ENCODE measurements around the gene SLC9C2.
"Not testable (repeated sequence)": the region's sequence is repeated elsewhere in the genome, so short reads cannot be mapped to it uniquely, and the experiment has no call there.

The SLC9C2 gene

GRCh38 chr1:173502104-173502503 lies 100.8 kb downstream of the SLC9C2 start:
- Histone ChIP-seq H3K4me1 (peaks cover 22% of the 10 kb centered on the region), H3K36me3 (replicated peaks) (no peaks in the 10 kb centered on the region), H3K9me3 (no peaks in the 10 kb centered on the region), H3K27me3 (ENCODE audit: low read depth) (no peaks in the 10 kb centered on the region), H3K4me3 (no peak overlapping the region)
- in situ Hi-C loops (cut with MboI; ENCODE audit: low sequenced_read_pairs): no loop called here
- no peak for DNase-seq (ENCODE audit: low spot score in 2 of 2)

GRCh38 chr1:173499729-173500128 lies 103.1 kb downstream of the SLC9C2 start:
- peaks cover 10% of the 10 kb centered on the region for H3K4me1 ChIP-seq
- H3K4me3 ChIP-seq: no peak overlapping the region
- DNase-seq (ENCODE audit: low spot score in 2 of 2): no peak
- in situ Hi-C loops (cut with MboI; ENCODE audit: low sequenced_read_pairs): no loop called here
- no peaks in the 10 kb centered on the region for H3K36me3 ChIP-seq (replicated peaks)
- H3K9me3 ChIP-seq: no peaks in the 10 kb centered on the region
- H3K27me3 ChIP-seq (ENCODE audit: low read depth): no peaks in the 10 kb centered on the region

GRCh38 chr1:173496757-173497320 lies 106.0 kb downstream of the SLC9C2 start:
- peaks cover 6% of the 10 kb centered on the region for H3K4me1 ChIP-seq
- H3K27me3 ChIP-seq (ENCODE audit: low read depth): no peaks in the 10 kb centered on the region
- in situ Hi-C loops (cut with MboI; ENCODE audit: low sequenced_read_pairs): no loop called here
- no peaks in the 10 kb centered on the region for H3K9me3 ChIP-seq
- no peaks in the 10 kb centered on the region for H3K36me3 ChIP-seq (replicated peaks)
- DNase-seq (ENCODE audit: low spot score in 2 of 2): no peak
- no peak overlapping the region for H3K4me3 ChIP-seq

DNA sequence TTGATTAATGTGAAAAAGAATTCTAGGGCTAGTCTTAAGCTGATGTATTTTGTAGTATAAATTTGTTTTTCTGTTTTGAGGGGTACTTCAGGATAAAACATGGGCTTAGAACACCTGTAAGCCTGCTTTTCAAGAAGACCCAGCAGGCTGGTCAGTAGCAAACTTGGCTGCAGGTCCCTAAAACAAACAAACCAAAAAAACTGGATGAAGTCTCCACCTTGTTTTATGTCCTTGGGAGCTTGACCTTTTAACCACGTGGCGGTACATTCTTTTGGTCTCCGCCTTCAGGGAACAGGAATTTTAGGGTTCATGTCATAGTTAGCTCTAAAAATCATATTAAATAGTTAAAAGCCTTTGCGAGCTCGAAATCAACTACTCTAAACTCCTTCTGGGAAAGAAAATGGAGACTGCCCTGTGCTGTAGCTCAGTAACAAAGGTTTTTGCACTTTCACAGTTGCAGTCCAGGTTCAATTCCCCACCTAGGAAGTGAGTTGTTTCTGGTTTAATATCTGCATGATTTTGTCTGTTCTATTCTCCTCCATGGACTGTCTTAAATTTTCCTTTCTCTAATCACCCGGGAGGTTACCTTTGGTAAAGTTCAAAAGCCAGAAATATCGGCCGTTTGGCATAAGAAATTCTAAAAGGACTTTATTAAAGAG lies 107.1 kb downstream of the SLC9C2 start:
- no peak for DNase-seq (ENCODE audit: low spot score in 2 of 2)
- H3K4me3 ChIP-seq: no peak overlapping the region
- H3K9me3 ChIP-seq: no peaks in the 10 kb centered on the region
- in situ Hi-C loops (cut with MboI; ENCODE audit: low sequenced_read_pairs): no loop called here
- H3K27me3 ChIP-seq (ENCODE audit: low read depth): no peaks in the 10 kb centered on the region
- no peaks in the 10 kb centered on the region for H3K36me3 ChIP-seq (replicated peaks)
- H3K4me1 ChIP-seq: peaks cover 6% of the 10 kb centered on the region

GRCh38 chr1:173493125-173493524 lies 109.7 kb downstream of the SLC9C2 start:
- DNase-seq (ENCODE audit: low spot score in 2 of 2); H3K36me3 ChIP-seq (replicated peaks); H3K27me3 ChIP-seq (ENCODE audit: low read depth); in situ Hi-C loops (cut with MboI; ENCODE audit: low sequenced_read_pairs); H3K9me3 ChIP-seq; H3K4me3 ChIP-seq: not testable (repeated sequence)
- H3K4me1 ChIP-seq: peaks cover 14% of the 10 kb centered on the region

DNA sequence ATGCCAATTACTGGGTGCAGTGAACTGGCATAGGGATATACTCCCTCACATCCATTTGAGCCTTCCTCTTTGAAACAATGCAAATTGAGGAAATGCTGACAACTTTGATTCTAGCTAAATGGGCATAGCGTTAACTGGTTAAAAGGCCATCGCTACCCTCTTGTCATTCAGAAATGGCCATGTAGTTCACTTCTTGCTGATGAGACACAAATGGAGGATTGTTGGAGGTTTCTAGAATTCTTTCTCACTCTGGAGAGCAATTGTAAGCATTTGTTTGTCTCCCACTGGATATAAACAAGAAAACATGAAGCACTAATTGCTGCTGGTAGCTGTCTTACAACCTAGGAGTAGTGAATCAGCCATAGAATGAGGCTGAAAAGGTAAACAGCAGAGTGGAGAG lies 111.4 kb downstream of the SLC9C2 start:
- no peaks in the 10 kb centered on the region for H3K9me3 ChIP-seq
- no peak for DNase-seq (ENCODE audit: low spot score in 2 of 2)
- in situ Hi-C loops (cut with MboI; ENCODE audit: low sequenced_read_pairs): no loop called here
- H3K4me3 ChIP-seq: no peak overlapping the region
- H3K4me1 ChIP-seq: peaks cover 14% of the 10 kb centered on the region
- H3K36me3 ChIP-seq (replicated peaks): peaks cover 25% of the 10 kb centered on the region
- H3K27me3 ChIP-seq (ENCODE audit: low read depth): no peaks in the 10 kb centered on the region

DNA sequence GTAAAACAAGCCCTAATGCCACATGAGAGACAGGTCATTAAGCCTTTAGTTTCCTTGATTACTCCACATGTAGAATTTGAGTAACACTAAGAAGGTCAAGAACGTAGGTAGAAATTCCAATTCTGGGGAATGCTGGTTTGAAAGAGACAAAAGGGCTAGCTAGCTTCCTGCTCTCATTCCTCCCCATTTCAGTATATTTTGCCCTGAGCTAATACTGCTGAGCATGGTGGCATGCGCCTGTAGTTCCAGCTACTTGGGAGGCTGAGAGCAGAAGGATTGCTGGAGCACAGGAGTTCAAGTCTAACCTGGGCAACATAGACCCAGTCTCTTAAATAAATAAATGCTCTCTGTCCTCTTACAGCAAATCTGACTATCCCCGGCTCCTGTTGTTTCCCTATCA lies 112.9 kb downstream of the SLC9C2 start:
- in situ Hi-C loops (cut with MboI; ENCODE audit: low sequenced_read_pairs): no loop called here
- Histone ChIP-seq H3K9me3 (no peaks in the 10 kb centered on the region), H3K4me1 (peaks cover 14% of the 10 kb centered on the region), H3K27me3 (ENCODE audit: low read depth) (no peaks in the 10 kb centered on the region), H3K4me3 (no peak overlapping the region), H3K36me3 (replicated peaks) (peaks cover 40% of the 10 kb centered on the region)
- DNase-seq (ENCODE audit: low spot score in 2 of 2): no peak

- H3K4me1 ChIP-seq: peaks cover 14% of the 10 kb centered on the region
- H3K27me3 ChIP-seq (ENCODE audit: low read depth): no peaks in the 10 kb centered on the region
- peak; percentile 81 to 95 for DNase-seq (ENCODE audit: low spot score in 2 of 2)
- H3K9me3 ChIP-seq: no peaks in the 10 kb centered on the region
- in situ Hi-C loops (cut with MboI; ENCODE audit: low sequenced_read_pairs): no loop called here
- H3K4me3 ChIP-seq: no peak overlapping the region
- peaks cover 46% of the 10 kb centered on the region for H3K36me3 ChIP-seq (replicated peaks)
These were observed 113.7 kb downstream of the SLC9C2 start for GRCh38 chr1:173489149-173489600.

- in situ Hi-C loops (cut with MboI; ENCODE audit: low sequenced_read_pairs): no loop called here
- H3K9me3 ChIP-seq: no peaks in the 10 kb centered on the region
These were observed 114.9 kb downstream of the SLC9C2 start for GRCh38 chr1:173488001-173488400.

GRCh38 chr1:173485401-173485800 lies 117.5 kb downstream of the SLC9C2 start:
- DNase-seq (ENCODE audit: low spot score in 2 of 2): no peak
- Histone ChIP-seq H3K36me3 (replicated peaks) (peaks cover 81% of the 10 kb centered on the region), H3K4me3 (no peak overlapping the region), H3K27me3 (ENCODE audit: low read depth) (no peaks in the 10 kb centered on the region), H3K9me3 (no peaks in the 10 kb centered on the region), H3K4me1 (peaks cover 14% of the 10 kb centered on the region)
- in situ Hi-C loops (cut with MboI; ENCODE audit: low sequenced_read_pairs): no loop called here

More at GRCh38 chr1:173488001-173488400, 114.9 kb downstream of the SLC9C2 start:
- DNase-seq (ENCODE audit: low spot score in 2 of 2): no peak
- Histone ChIP-seq H3K36me3 (replicated peaks) (peaks cover 55% of the 10 kb centered on the region), H3K4me3 (no peak overlapping the region), H3K4me1 (peaks cover 14% of the 10 kb centered on the region), H3K27me3 (ENCODE audit: low read depth) (no peaks in the 10 kb centered on the region)

- peaks cover 89% of the 10 kb centered on the region for H3K36me3 ChIP-seq (replicated peaks)
- H3K27me3 ChIP-seq (ENCODE audit: low read depth): no peaks in the 10 kb centered on the region
- no peak overlapping the region for H3K4me3 ChIP-seq
- peaks cover 14% of the 10 kb centered on the region for H3K4me1 ChIP-seq
- no peaks in the 10 kb centered on the region for H3K9me3 ChIP-seq
- in situ Hi-C loops (cut with MboI; ENCODE audit: low sequenced_read_pairs): no loop called here
- no peak for DNase-seq (ENCODE audit: low spot score in 2 of 2)
These were observed 118.6 kb downstream of the SLC9C2 start for GRCh38 chr1:173484276-173484675.

GRCh38 chr1:173482683-173483082 lies 120.2 kb downstream of the SLC9C2 start:
- in situ Hi-C loops (cut with MboI; ENCODE audit: low sequenced_read_pairs): no loop called here
- H3K36me3 ChIP-seq (replicated peaks): peaks cover 77% of the 10 kb centered on the region
- DNase-seq (ENCODE audit: low spot score in 2 of 2): no peak
- H3K27me3 ChIP-seq (ENCODE audit: low read depth): no peaks in the 10 kb centered on the region
- no peak overlapping the region for H3K4me3 ChIP-seq
- H3K9me3 ChIP-seq: no peaks in the 10 kb centered on the region
- H3K4me1 ChIP-seq: peaks cover 14% of the 10 kb centered on the region

GRCh38 chr1:173481195-173481772 lies 121.6 kb downstream of the SLC9C2 start:
- H3K4me1 ChIP-seq: peaks cover 14% of the 10 kb centered on the region
- H3K4me3 ChIP-seq: no peak overlapping the region
- H3K36me3 ChIP-seq (replicated peaks): peaks cover 66% of the 10 kb centered on the region
- in situ Hi-C loops (cut with MboI; ENCODE audit: low sequenced_read_pairs): no loop called here
- no peaks in the 10 kb centered on the region for H3K27me3 ChIP-seq (ENCODE audit: low read depth)
- no peaks in the 10 kb centered on the region for H3K9me3 ChIP-seq
- DNase-seq (ENCODE audit: low spot score in 2 of 2): no peak

GRCh38 chr1:173479649-173480048 lies 123.2 kb downstream of the SLC9C2 start:
- no peaks in the 10 kb centered on the region for H3K27me3 ChIP-seq (ENCODE audit: low read depth)
- in situ Hi-C loops (cut with MboI; ENCODE audit: low sequenced_read_pairs): no loop called here
- H3K9me3 ChIP-seq: no peaks in the 10 kb centered on the region
- H3K36me3 ChIP-seq (replicated peaks): peaks cover 50% of the 10 kb centered on the region
- peaks cover 14% of the 10 kb centered on the region for H3K4me1 ChIP-seq
- no peak for DNase-seq (ENCODE audit: low spot score in 2 of 2)
- peak overlapping the region; percentile 87; the same call in 1 of the 2 replicates for H3K4me3 ChIP-seq
